GM18873 (cell line): ENCODE data around the gene SUGCT.

Experiments
- ATAC-seq: cut with Tn5 transposase; IDR thresholded peaks from one replicate; pipeline ENCODE4 v1.9.1; 2021; ENCODE audit warnings: mild to moderate bottlenecking, moderate library complexity, moderate number of reproducible peaks; ENCODE audit not compliant: unreplicated experiment, low FRiP score

Gene SUGCT

DNA sequence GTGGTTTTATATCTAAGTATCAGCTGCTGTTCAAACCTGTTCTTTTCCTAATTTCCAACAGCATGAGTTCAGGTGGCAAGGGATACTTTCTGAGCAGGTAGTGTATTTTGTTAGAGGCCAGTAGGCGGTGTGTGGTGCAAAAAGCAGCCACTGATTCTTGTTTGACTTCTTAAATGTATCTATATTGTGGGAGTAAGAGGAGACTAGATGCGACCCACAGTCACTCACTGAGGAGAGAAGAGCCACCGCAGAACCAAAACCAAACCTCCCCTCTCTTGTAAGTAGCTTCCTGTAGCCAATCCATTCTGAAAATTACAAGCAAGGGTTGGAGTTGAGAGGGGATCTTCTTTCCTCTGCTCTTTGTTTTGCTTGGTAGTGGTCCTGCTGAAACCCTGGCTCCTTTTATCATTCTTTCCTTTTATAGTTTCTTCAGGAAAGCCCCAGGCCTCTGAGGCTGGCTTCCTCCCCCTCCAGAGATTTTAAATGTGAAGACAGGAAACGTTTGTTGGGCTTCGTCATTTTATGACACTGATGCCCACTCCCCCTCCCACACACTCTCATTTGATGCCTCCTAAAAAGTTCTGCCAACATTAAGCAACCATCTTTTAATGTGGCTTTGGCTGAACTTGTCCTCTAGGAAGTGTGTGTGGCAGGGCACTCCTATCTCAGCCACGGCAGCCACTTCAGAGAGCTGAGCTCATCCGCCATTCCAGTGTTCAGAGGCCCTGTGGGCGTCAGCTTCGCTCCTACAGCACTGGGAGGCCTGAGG is 566.0 kb downstream of the SUGCT start:
- no peak for ATAC-seq

- ATAC-seq = no peak
Observed at GRCh38 chr7:40701836-40702551, 567.2 kb downstream of the SUGCT start.

GRCh38 chr7:40704172-40704571 is 569.4 kb downstream of the SUGCT start:
- ATAC-seq = no peak

DNA sequence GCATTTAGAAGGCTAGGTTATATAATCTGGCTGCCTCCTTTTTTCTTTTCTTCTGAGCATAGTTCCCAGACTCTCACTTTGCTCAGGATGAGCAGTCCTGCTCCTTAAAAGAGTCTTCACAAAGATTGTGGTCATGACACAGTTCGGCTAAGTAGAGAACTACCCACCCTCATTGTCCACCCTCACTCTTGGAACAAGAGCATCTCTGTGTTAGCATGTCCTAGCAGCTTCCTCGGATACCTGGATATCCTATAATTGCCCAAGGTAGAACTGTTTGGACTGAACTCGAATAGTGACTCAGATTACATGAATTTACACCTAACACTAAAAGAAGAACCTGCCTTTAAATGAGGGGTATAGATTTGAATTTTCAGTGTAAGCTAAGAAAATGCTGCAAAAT is 572.0 kb downstream of the SUGCT start:
- ATAC-seq = no peak

DNA sequence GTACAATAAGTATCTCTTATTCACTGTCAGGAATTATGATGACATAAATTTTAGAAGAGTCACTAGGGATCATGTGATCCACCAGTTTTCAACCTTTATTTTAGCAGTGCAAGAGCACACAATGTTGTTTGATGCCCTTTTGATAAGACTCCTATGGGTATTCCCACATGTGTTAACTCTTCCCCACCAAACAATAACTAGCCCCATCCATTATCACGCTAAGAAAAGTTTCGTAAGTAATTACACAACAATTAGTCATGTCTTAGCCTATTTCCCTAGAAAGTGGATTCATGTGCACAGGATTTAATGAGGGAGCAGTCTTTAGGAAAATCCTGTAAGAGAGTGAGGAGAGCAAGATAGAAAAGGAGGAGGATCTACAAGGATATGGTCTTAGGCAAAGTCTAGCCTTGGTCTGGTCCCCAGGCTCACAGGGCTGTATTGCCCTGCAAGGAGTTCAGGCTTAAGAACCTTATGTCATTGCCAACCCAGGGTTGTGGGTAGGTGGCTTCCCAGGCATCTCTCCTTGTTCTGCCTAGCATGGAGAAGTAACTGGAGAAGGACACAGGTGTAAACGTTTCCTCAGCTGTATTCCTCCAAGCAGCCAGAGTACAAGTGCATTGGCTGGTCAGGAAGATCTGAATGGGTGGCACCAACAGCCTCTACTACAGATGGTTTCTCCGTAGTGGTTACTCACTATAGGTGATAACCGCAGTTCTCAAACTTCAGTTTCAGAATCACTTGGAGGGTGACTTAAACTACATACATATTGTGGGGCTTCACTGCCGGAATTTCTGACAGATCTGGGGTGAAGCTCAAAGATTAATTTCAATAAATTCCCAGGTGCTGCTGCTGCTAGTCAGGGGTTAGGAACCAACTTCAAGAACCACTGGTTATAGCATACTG is 574.5 kb downstream of the SUGCT start:
- peak; percentile 93 for ATAC-seq

DNA sequence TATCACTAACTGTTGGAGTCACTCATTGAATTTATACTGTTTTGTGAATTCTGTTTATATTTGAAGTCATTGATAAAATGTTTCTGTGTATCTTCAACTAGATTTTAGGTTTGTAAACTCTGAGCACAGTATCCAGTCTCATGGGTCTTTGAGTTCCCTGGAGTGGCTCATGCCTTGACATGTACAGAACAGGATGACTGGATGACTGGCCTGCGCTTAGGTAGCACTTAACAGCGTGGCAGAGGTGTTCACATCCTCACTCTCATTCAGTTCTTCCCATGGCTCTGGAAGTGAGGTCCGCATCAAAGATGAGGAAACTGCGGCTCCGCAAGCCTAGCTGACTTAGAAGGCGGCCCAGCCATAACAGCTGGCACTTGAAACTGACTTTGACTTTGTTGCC is 576.9 kb downstream of the SUGCT start:
- ATAC-seq = no peak

- no peak for ATAC-seq
Observed at GRCh38 chr7:40714363-40715052, 579.7 kb downstream of the SUGCT start.

DNA sequence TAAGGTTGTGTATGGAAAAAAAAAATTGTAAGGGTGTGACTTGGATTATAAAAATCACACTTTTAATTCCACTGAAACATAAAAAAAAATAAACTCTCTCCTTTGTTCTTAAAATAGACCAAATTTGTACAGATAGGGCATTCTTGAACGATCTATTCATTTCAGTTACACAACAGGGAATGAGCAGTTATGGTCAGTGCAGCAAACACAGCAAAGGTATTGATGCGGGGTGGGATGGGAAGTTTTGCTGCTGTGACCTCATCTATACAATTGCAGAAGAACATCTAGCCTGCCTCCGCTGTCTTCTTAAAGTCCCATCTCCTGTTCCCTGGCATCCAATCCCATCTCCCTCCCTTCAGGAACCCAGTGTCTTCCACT is 580.2 kb downstream of the SUGCT start:
- ATAC-seq = no peak

GRCh38 chr7:40716052-40716451 is 581.2 kb downstream of the SUGCT start:
- ATAC-seq = no peak

GRCh38 chr7:40717242-40717641 is 582.4 kb downstream of the SUGCT start:
- no peak for ATAC-seq

DNA sequence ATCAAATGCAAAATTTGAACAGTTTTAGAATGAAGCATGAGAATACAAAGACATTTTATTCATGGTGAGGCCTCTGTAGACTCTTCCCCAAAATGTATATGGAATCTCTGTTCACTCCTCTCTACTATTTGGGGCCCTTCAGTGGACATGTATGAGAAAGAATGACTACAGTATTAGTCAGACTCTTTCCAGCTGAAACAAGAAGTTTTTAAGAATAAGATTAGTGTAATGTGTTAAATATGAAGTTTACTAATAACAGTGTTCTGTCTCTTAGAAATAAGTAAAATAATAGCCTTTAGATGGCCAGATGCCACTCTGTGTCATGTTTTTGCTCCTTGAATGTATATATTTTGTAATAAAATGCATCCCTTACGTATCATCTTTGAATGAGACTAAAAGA is 585.6 kb downstream of the SUGCT start:
- ATAC-seq = no peak

GRCh38 chr7:40721342-40721949 is 586.6 kb downstream of the SUGCT start:
- ATAC-seq = no peak

DNA sequence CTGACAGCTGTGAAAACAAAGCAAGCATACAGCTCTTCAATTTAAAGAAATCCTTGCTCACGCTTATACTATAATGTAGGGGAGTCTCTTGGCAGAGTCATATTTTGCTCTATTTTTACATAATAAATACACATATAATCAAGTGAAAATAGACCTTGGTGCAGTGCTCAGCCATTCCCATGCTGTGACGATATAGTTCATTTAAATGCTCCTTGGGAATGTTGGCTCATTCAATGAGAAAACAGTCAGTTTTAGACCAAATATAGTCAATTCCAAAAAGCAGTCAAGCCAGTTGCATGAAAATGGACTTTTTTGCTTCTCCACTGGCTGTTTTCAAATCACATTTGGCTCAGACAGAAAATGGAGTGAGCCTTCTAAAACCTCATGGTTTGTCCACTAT is 587.4 kb downstream of the SUGCT start:
- ATAC-seq = no peak

DNA sequence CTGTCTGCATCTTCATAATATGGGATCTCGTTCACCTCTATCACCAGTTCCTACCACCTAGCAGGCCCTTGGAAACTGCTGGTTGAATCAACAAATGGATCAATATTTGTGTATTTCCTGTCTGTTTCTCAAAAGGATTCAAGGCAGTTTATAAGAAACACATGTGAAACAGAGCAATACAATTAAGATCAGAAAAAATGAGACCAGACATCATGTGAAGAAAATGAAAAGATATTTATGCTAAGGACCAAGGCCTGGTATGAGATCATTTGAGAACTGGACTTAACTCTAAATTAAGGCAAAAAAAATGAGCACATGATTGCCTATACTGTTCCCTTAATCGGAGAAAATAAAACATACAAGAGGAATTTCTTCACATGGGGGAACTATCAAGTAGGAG is 589.0 kb downstream of the SUGCT start:
- ATAC-seq = no peak

DNA sequence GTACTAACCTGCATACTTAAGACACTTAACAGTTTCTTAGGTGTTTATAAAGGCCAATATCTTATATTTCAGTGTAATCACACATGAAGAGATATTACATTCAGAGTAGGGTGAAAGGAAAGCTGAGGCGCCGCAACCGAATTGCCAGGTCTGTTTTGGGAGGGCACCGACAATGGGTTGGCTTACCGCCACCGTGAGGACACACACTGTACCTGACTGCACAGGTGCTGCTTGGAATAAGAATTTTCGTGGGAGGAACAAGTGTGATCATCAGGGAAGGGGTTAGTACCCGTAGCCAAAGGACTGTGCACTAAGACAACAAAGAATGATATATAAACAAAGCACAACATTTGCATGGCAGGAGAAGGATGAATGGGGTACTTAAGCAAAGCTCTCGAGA is 591.8 kb downstream of the SUGCT start:
- no peak for ATAC-seq

- ATAC-seq = no peak
Observed at GRCh38 chr7:40733114-40733513, 598.3 kb downstream of the SUGCT start.

DNA sequence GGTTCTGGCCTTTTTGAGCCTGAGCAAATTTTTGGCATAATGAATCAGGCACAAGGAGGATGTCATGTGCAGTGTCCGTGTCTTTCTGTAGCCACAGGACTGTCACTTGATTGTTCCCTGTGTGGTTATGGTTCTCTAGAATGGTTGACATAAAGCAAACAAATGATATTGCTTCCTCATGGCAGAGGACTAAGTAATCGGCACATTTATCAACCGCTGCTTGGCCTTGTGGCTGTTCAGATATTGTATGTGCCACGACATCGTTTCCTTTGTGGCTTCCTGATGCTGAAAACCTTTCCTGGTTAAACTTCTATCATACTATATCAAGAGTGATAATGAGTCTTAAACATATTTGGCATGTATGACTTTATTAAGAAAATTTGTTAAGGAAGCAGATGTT is 598.8 kb downstream of the SUGCT start:
- ATAC-seq = no peak

DNA sequence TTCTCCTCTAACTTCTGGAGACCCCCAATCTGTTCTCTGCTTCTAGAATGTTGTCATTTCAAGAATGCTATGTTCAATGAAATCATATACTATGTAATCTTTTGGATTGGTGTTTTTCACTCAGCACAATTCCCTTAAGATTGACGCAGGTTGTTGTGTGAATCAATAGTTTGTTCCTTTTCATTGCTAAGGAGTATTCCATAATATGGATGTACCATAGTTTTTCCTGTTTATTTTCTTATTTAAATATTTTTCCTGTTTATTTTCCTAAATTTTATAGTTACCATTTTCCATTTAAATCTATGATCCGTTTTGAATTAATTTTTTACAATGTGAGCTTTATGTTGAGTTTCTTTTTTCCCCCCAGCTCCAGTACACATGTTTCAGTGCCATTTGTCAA is 604.5 kb downstream of the SUGCT start:
- no peak for ATAC-seq

- no peak for ATAC-seq
Observed at GRCh38 chr7:40742270-40742669, 607.5 kb downstream of the SUGCT start.
